ENCODE measurements around the gene ZKSCAN7. TPM values are rescaled to one million over a fixed set of nuclear protein-coding genes. Genes with fewer than 3 reads are reported as not detected.
A peak's percentile ranks its signal among the peaks of the same experiment; 100 is the strongest.
"Not testable (repeated sequence)": the region's sequence is repeated elsewhere in the genome, so short reads cannot be mapped to it uniquely, and the experiment has no call there.

The ZKSCAN7 gene
- total and polyA plus RNA-seq, 10 donors = 1.8 to 6.0 (median 4.4) TPM

GRCh38 chr3:44525060-44525459 is 29.9 kb upstream of the ZKSCAN7 start:
- Histone ChIP-seq H3K4me3 (no peak overlapping the region), H3K27ac (no peak overlapping the region), H3K4me1 (no peaks in the 10 kb centered on the region), H3K27me3 (replicated peaks in 1 of 7) (peaks cover 0 to 58% (median 0%) of the 10 kb centered on the region in 7 donors), H3K36me3 (no peaks in the 10 kb centered on the region), H3K9me3 (no peaks in the 10 kb centered on the region)
- intact Hi-C loops (cut with DNase I; ENCODE audit: low total_unique reads) = no loop called here
- DNase-seq = no peak
- 78 to 93% (median 81%) methylated on average over 5 of the region's 5 CpGs for WGBS, 5 donors
- TF ChIP-seq POLR2A (IDR thresholded peaks at IDR 0.05) = no peak
- no peak for TF ChIP-seq POLR2AphosphoS5 (IDR thresholded peaks at IDR 0.05)
- TF ChIP-seq, protein P1, sequence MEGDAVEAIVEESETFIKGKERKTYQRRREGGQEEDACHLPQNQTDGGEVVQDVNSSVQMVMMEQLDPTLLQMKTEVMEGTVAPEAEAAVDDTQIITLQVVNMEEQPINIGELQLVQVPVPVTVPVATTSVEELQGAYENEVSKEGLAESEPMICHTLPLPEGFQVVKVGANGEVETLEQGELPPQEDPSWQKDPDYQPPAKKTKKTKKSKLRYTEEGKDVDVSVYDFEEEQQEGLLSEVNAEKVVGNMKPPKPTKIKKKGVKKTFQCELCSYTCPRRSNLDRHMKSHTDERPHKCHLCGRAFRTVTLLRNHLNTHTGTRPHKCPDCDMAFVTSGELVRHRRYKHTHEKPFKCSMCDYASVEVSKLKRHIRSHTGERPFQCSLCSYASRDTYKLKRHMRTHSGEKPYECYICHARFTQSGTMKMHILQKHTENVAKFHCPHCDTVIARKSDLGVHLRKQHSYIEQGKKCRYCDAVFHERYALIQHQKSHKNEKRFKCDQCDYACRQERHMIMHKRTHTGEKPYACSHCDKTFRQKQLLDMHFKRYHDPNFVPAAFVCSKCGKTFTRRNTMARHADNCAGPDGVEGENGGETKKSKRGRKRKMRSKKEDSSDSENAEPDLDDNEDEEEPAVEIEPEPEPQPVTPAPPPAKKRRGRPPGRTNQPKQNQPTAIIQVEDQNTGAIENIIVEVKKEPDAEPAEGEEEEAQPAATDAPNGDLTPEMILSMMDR (IDR thresholded peaks at IDR 0.05 in 8 of 11, conservative IDR thresholded peaks at IDR 0.05 in 3 of 11) = no peak

GRCh38 chr3:44529927-44530326 is 25.1 kb upstream of the ZKSCAN7 start:
- no peak overlapping the region for H3K27ac ChIP-seq
- H3K9me3 ChIP-seq = peaks cover 0 to 3% (median 0%) of the 10 kb centered on the region in 8 donors
- H3K4me3 ChIP-seq = no peak overlapping the region
- DNase-seq = no peak
- H3K36me3 ChIP-seq = no peaks in the 10 kb centered on the region
- H3K27me3 ChIP-seq (replicated peaks in 1 of 7) = peaks cover 0 to 50% (median 4%) of the 10 kb centered on the region in 7 donors
- H3K4me1 ChIP-seq = no peaks in the 10 kb centered on the region
- no peak for TF ChIP-seq POLR2AphosphoS5 (IDR thresholded peaks at IDR 0.05)
- TF ChIP-seq POLR2A (IDR thresholded peaks at IDR 0.05) = no peak
- TF ChIP-seq, protein P1 (IDR thresholded peaks at IDR 0.05 in 8 of 11, conservative IDR thresholded peaks at IDR 0.05 in 3 of 11) = peak in 2 of 11 experiments; percentile 9 to 22
- intact Hi-C loops (cut with DNase I; ENCODE audit: low total_unique reads) = no loop called here
- WGBS, 5 donors = 34 to 55% (median 43%) methylated on average over 1 of the region's 1 CpG

- Histone ChIP-seq H3K27me3 (replicated peaks in 1 of 7) (peaks cover 0 to 52% (median 4%) of the 10 kb centered on the region in 7 donors), H3K36me3 (no peaks in the 10 kb centered on the region), H3K27ac (no peak overlapping the region), H3K4me3 (no peak overlapping the region), H3K9me3 (peaks cover 0 to 3% (median 0%) of the 10 kb centered on the region in 8 donors), H3K4me1 (no peaks in the 10 kb centered on the region)
- DNase-seq = no peak
- intact Hi-C loops (cut with DNase I; ENCODE audit: low total_unique reads) = no loop called here
- 56 to 85% (median 73%) methylated on average over 2 of the region's 2 CpGs for WGBS, 5 donors
- TF ChIP-seq POLR2AphosphoS5 (IDR thresholded peaks at IDR 0.05) = no peak
- no peak for TF ChIP-seq POLR2A (IDR thresholded peaks at IDR 0.05)
- TF ChIP-seq, protein P1 (IDR thresholded peaks at IDR 0.05 in 8 of 11, conservative IDR thresholded peaks at IDR 0.05 in 3 of 11) = no peak
Measured at GRCh38 chr3:44530911-44531310, 24.1 kb upstream of the ZKSCAN7 start.

DNA sequence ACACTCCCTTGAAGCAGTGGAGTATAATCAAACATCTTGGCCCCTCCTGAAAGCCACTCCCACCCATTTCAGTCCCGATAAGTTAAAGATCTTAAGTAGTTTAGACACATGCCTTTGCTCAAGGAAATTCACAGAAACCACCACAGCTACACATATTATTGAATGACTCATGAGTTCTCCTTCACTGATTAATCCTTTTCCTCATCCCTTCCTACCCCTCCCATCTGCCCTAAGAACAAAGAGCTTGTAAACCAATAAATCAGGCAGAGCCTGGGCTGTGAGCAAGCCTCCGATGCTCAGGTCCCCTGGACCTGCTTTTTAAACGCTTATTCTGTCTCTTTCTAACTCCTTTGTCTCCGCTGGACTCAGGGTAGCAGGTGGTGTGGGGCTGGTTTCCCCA is 20.3 kb upstream of the ZKSCAN7 start:
- intact Hi-C loops (cut with DNase I; ENCODE audit: low total_unique reads); H3K4me1 ChIP-seq; H3K27ac ChIP-seq; H3K4me3 ChIP-seq; DNase-seq; H3K9me3 ChIP-seq; H3K36me3 ChIP-seq: not testable (repeated sequence)
- WGBS, 5 donors = 31 to 44% (median 34%) methylated on average over 4 of the region's 4 CpGs
- H3K27me3 ChIP-seq (replicated peaks in 1 of 7) = peaks cover 0 to 56% (median 4%) of the 10 kb centered on the region in 7 donors

- WGBS, 5 donors = 2 to 40% (median 8%) methylated on average over 1 of the region's 1 CpG
- TF ChIP-seq POLR2AphosphoS5 (IDR thresholded peaks at IDR 0.05) (no peak), POLR2A (IDR thresholded peaks at IDR 0.05) (no peak)
- TF ChIP-seq, protein P1 (IDR thresholded peaks at IDR 0.05 in 8 of 11, conservative IDR thresholded peaks at IDR 0.05 in 3 of 11) = no peak
- peaks cover 0 to 62% (median 4%) of the 10 kb centered on the region in 7 donors for H3K27me3 ChIP-seq (replicated peaks in 1 of 7)
- H3K27ac ChIP-seq = no peak overlapping the region
- H3K36me3 ChIP-seq = no peaks in the 10 kb centered on the region
- peaks cover 0 to 3% (median 0%) of the 10 kb centered on the region in 8 donors for H3K9me3 ChIP-seq
- H3K4me3 ChIP-seq = no peak overlapping the region
- no peaks in the 10 kb centered on the region for H3K4me1 ChIP-seq
- intact Hi-C loops (cut with DNase I; ENCODE audit: low total_unique reads) = no loop called here
- DNase-seq = no peak
Measured at GRCh38 chr3:44535364-44535763, 19.6 kb upstream of the ZKSCAN7 start.

- H3K36me3 ChIP-seq; DNase-seq; H3K27ac ChIP-seq; intact Hi-C loops (cut with DNase I; ENCODE audit: low total_unique reads); H3K4me3 ChIP-seq; H3K9me3 ChIP-seq; H3K4me1 ChIP-seq: not testable (repeated sequence)
- H3K27me3 ChIP-seq (replicated peaks in 1 of 7) = peaks cover 0 to 22% (median 4%) of the 10 kb centered on the region in 7 donors
- 50 to 75% (median 66%) methylated on average over 1 of the region's 1 CpG for WGBS, 5 donors
Measured at GRCh38 chr3:44544811-44545210, 10.2 kb upstream of the ZKSCAN7 start.
